ENCODE data around the gene KLHL3. TPM values are rescaled to one million over a fixed set of nuclear protein-coding genes. Genes with fewer than 3 reads are reported as not detected.

The KLHL3 gene
- total RNA-seq, 1 experiment from 2014 or later = 3.5 TPM

- ChIA-PET CTCF (no interaction called here), POLR2A (no interaction called here)
- Histone ChIP-seq H3K9me3 (no peaks in the 10 kb centered on the region), H3K4me3 (ENCODE audit: low read depth, low read length) (no peak overlapping the region), H3K27me3 (replicated peaks; ENCODE audit: control insufficient read depth, insufficient read depth, low read length) (no peaks in the 10 kb centered on the region), H3K36me3 (ENCODE audit: control insufficient read depth, insufficient read depth, low read length) (no peaks in the 10 kb centered on the region), H3K4me1 (no peaks in the 10 kb centered on the region)
- Mint-ChIP-seq H3K27ac (ENCODE audit: unreplicated experiment) (no peak overlapping the region), H3K9me3 (ENCODE audit: unreplicated experiment) (no peaks in the 10 kb centered on the region), H3K4me1 (ENCODE audit: low read depth, unreplicated experiment) (no peaks in the 10 kb centered on the region), H3K36me3 (ENCODE audit: insufficient read depth, unreplicated experiment) (no peaks in the 10 kb centered on the region), H3K4me3 (ENCODE audit: unreplicated experiment) (no peak overlapping the region), H3K27me3 (ENCODE audit: insufficient read depth, unreplicated experiment) (peaks cover 2% of the 10 kb centered on the region)
- no peak for TF ChIP-seq CTCF (IDR thresholded peaks at IDR 0.05; ENCODE audit: insufficient read depth in 1 of 2, low read depth in 1 of 2, low read length in 1 of 2, severe bottlenecking in 1 of 2, unreplicated experiment in 1 of 2)
- BruUV-seq (replicated peaks) = no TSS peak
- intact Hi-C loops (cut with micrococcal nuclease; ENCODE audit: unreplicated experiment) = no loop called here
- DNase-seq = no peak
Measured at GRCh38 chr5:137703565-137703964, 32.3 kb downstream of the KLHL3 start.

- H3K27me3 ChIP-seq (replicated peaks; ENCODE audit: control insufficient read depth, insufficient read depth, low read length) = no peaks in the 10 kb centered on the region
- Mint-ChIP-seq H3K36me3 (ENCODE audit: insufficient read depth, unreplicated experiment) (no peaks in the 10 kb centered on the region), H3K27me3 (ENCODE audit: insufficient read depth, unreplicated experiment) (peaks cover 2% of the 10 kb centered on the region), H3K27ac (ENCODE audit: unreplicated experiment) (no peak overlapping the region), H3K4me3 (ENCODE audit: unreplicated experiment) (no peak overlapping the region), H3K4me1 (ENCODE audit: low read depth, unreplicated experiment) (no peaks in the 10 kb centered on the region), H3K9me3 (ENCODE audit: unreplicated experiment) (no peaks in the 10 kb centered on the region)
- no peak for TF ChIP-seq CTCF (IDR thresholded peaks at IDR 0.05; ENCODE audit: insufficient read depth in 1 of 2, low read depth in 1 of 2, low read length in 1 of 2, severe bottlenecking in 1 of 2, unreplicated experiment in 1 of 2)
- H3K9me3 ChIP-seq = no peaks in the 10 kb centered on the region
- ChIA-PET POLR2A (no interaction called here), CTCF (no interaction called here)
- BruUV-seq (replicated peaks) = no TSS peak
- no peaks in the 10 kb centered on the region for H3K36me3 ChIP-seq (ENCODE audit: control insufficient read depth, insufficient read depth, low read length)
- intact Hi-C loops (cut with micrococcal nuclease; ENCODE audit: unreplicated experiment) = no loop called here
- H3K4me3 ChIP-seq (ENCODE audit: low read depth, low read length) = no peak overlapping the region
- no peaks in the 10 kb centered on the region for H3K4me1 ChIP-seq
- no peak for DNase-seq
Measured at GRCh38 chr5:137700282-137700680, 35.6 kb downstream of the KLHL3 start.

GRCh38 chr5:137699336-137700281 is 36.3 kb downstream of the KLHL3 start:
- H3K4me3 ChIP-seq (ENCODE audit: low read depth, low read length) = no peak overlapping the region
- CTCF ChIA-PET = no interaction called here

More at GRCh38 chr5:137699336-137700281, 36.3 kb downstream of the KLHL3 start:
- H3K27ac Mint-ChIP-seq (ENCODE audit: unreplicated experiment) = no peak overlapping the region
- intact Hi-C loops (cut with micrococcal nuclease; ENCODE audit: unreplicated experiment) = no loop called here
- H3K4me1 ChIP-seq = no peaks in the 10 kb centered on the region
- no peaks in the 10 kb centered on the region for H3K9me3 Mint-ChIP-seq (ENCODE audit: unreplicated experiment)
- H3K36me3 Mint-ChIP-seq (ENCODE audit: insufficient read depth, unreplicated experiment) = no peaks in the 10 kb centered on the region
- H3K4me1 Mint-ChIP-seq (ENCODE audit: low read depth, unreplicated experiment) = no peaks in the 10 kb centered on the region
- no peak for DNase-seq
- POLR2A ChIA-PET = no interaction called here
- TF ChIP-seq CTCF (IDR thresholded peaks at IDR 0.05; ENCODE audit: insufficient read depth in 1 of 2, low read depth in 1 of 2, low read length in 1 of 2, severe bottlenecking in 1 of 2, unreplicated experiment in 1 of 2) = no peak
- no TSS peak for BruUV-seq (replicated peaks)
- H3K9me3 ChIP-seq = no peaks in the 10 kb centered on the region
- H3K27me3 Mint-ChIP-seq (ENCODE audit: insufficient read depth, unreplicated experiment) = peaks cover 2% of the 10 kb centered on the region
- no peak overlapping the region for H3K4me3 Mint-ChIP-seq (ENCODE audit: unreplicated experiment)
- H3K27me3 ChIP-seq (replicated peaks; ENCODE audit: control insufficient read depth, insufficient read depth, low read length) = no peaks in the 10 kb centered on the region
- H3K36me3 ChIP-seq (ENCODE audit: control insufficient read depth, insufficient read depth, low read length) = no peaks in the 10 kb centered on the region

Measured in Caco-2 (cell line).